NCI-H82 treated with DMSO at 0.1 percent for 48 hours (cell line): Measurements from ENCODE around the gene GAREM2.

Experiments
- DNase-seq: peaks from one replicate; lab custom pipeline; 2025; ENCODE audit not compliant: unreplicated experiment; lab: John Stamatoyannopoulos, UW

The GAREM2 gene

DNA sequence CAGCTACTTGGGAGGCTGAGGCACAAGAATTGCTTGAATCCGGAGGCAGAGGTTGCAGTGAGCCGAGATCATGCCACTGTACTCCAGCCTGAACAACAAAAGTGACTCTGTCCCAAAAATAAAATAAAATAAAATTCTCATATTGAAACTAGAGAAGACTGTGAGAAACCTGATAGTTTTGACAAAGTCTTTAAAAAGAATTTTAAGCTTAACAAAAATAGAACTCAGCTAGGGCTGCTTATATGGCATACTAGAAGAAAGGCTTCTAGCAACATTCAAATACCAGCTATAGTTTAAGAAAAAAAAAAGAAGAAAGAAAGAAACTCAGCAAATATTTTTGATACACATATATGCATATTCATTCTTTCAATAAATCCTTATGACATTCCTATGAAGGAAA lies 57.9 kb downstream of the GAREM2 start:
- no peak for DNase-seq

DNA sequence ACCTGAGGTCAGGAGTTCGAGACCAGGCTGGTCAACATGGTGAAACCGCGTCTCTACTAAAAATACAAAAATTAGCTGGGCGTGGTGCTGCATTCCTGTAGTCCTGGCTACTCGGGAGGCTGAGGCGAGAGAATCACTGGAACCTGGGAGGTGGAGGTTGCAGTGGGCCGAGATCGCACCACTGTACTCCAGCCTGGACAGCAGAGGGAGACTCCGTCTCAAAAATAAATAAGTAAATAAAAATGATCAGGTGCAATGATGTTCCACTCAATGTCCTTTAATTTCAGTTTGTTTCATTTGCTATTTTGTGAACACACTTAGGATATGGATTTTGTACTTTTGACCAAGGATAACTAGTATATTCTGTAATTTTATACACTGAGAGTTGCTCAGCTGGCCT lies 62.2 kb downstream of the GAREM2 start:
- no peak for DNase-seq

- DNase-seq, result no peak
Measured at GRCh38 chr2:26237868-26238267, 65.0 kb downstream of the GAREM2 start.

- DNase-seq, result no peak
Measured at GRCh38 chr2:26238311-26238958, 65.5 kb downstream of the GAREM2 start.
